SK-N-SH (cell line): ENCODE results near the gene FAM227A. TPM values are rescaled to one million over a fixed set of nuclear protein-coding genes. Genes with fewer than 3 reads are reported as not detected.

Experiments used
- CTCF ChIA-PET: fragments of 300-600, 350-600 bp; formaldehyde crosslinking; extraction: SDS; loops from one replicate; lab custom pipeline; 2021; lab: Yijun Ruan, JAX
- POLR2A ChIA-PET: fragments of 350-600 bp; sonication (Branson Sonifier 250); formaldehyde crosslinking; extraction: SDS; loops from one replicate; lab custom pipeline; 2020; ENCODE audit warnings: antibody characterized with exemption, inconsistent platforms; lab: Yijun Ruan, JAX
- DNase-seq: peaks from one replicate; pipeline ENCODE4 v3.0.0; 2012
- H2AFZ ChIP-seq: fragments of 200-600 bp; sonication (generic); 2 replicates; pipeline ENCODE4 v1.8.1; 2016; ENCODE audit warnings: antibody characterized with exemption, mild to moderate bottlenecking, low read depth
- H3F3A ChIP-seq: fragments of 200-600 bp; sonication (generic); replicated peaks from 2 replicates; pipeline ENCODE3; 2016; ENCODE audit warnings: antibody characterized with exemption, mild to moderate bottlenecking; ENCODE audit not compliant: insufficient read depth
- H3K27ac ChIP-seq, 2 experiments: fragments of 200-500 bp in 1 of 2; fragments of 200-600 bp in 1 of 2; sonication (Bioruptor generic) in 1 of 2; sonication (generic), shearing (Covaris generic) in 1 of 2; 2 replicates each; pipeline versions ENCODE4 v1.5.1 to v1.6.1; 2014 to 2016; ENCODE audit warnings: low read depth in 2 of 2, inconsistent platforms in 1 of 2, low read length in 1 of 2, mild to moderate bottlenecking in 1 of 2, mixed read lengths in 1 of 2
- H3K27me3 ChIP-seq: fragments of 200-600 bp; sonication (generic), shearing (Covaris generic); 2 replicates; pipeline ENCODE4 v1.6.1; 2016; ENCODE audit warnings: mixed run types; ENCODE audit not compliant: insufficient read depth
- H3K36me3 ChIP-seq, 2 experiments: fragments of 200-500 bp in 1 of 2; fragments of 200-600 bp in 1 of 2; sonication (Bioruptor generic) in 1 of 2; sonication (generic) in 1 of 2; replicated peaks in 1 of 2; 2 replicates each; pipeline versions ENCODE3 to v1.5.1; 2014 to 2016; ENCODE audit warnings: low read length in 1 of 2, mild to moderate bottlenecking in 1 of 2; ENCODE audit not compliant: insufficient read depth in 2 of 2, control insufficient read depth in 1 of 2
- H3K4me1 ChIP-seq, 2 experiments: fragments of 200-500 bp in 1 of 2; fragments of 200-600 bp in 1 of 2; sonication (Bioruptor generic) in 1 of 2; sonication (generic), shearing (Covaris generic) in 1 of 2; 2 replicates each; pipeline versions ENCODE4 v1.5.1 to v1.6.1; 2014 to 2016; ENCODE audit warnings: low read depth in 1 of 2, low read length in 1 of 2, mixed run types in 1 of 2; ENCODE audit not compliant: insufficient read depth in 2 of 2, control insufficient read depth in 1 of 2
- H3K4me2 ChIP-seq: fragments of 200-600 bp; sonication (generic), shearing (Covaris generic); 2 replicates; pipeline ENCODE4 v1.6.1; 2017; ENCODE audit warnings: mixed run types
- H3K4me3 ChIP-seq, 2 experiments: fragments of 200-500 bp in 1 of 2; fragments of 200-600 bp in 1 of 2; sonication (Bioruptor generic) in 1 of 2; sonication (generic), shearing (Covaris generic) in 1 of 2; 2 replicates each; pipeline versions ENCODE4 v1.5.1 to v1.8.1; 2014 to 2016; ENCODE audit warnings: low read depth in 2 of 2, inconsistent platforms in 1 of 2, low read length in 1 of 2, mild to moderate bottlenecking in 1 of 2, mixed read lengths in 1 of 2, moderate library complexity in 1 of 2
- H3K79me2 ChIP-seq: fragments of 200-600 bp; sonication (generic); 2 replicates; pipeline ENCODE4 v1.8.1; 2017; ENCODE audit warnings: mild to moderate bottlenecking; ENCODE audit not compliant: insufficient read depth
- H3K9ac ChIP-seq: fragments of 200-600 bp; sonication (generic); 2 replicates; pipeline ENCODE4 v1.6.1; 2017; ENCODE audit warnings: mixed run types
- H3K9me2 ChIP-seq: fragments of 200-600 bp; sonication (generic); 2 replicates; pipeline ENCODE4 v1.6.1; 2017; ENCODE audit warnings: mixed run types
- H3K9me3 ChIP-seq: fragments of 200-600 bp; sonication (generic); 2 replicates; pipeline ENCODE4 v1.6.1; 2017; ENCODE audit warnings: mixed run types, mild to moderate bottlenecking, moderate library complexity
- H4K20me1 ChIP-seq: fragments of 200-600 bp; sonication (generic); 2 replicates; pipeline ENCODE4 v1.6.1; 2017; ENCODE audit warnings: mild to moderate bottlenecking, mixed run types; ENCODE audit not compliant: insufficient read depth
- CTCF ChIP-seq: fragments of 200-600 bp; sonication (generic); IDR thresholded peaks from 2 replicates; pipeline ENCODE4 v1.6.1; 2017; ENCODE audit warnings: antibody characterized with exemption, mild to moderate bottlenecking, moderate library complexity
- ELF1 ChIP-seq: IDR thresholded peaks from 2 replicates; pipeline ENCODE4 v1.4.0; 2012
- FOXM1 ChIP-seq: IDR thresholded peaks from 2 replicates; pipeline ENCODE4 v1.4.0; 2012; ENCODE audit warnings: low read depth, mild to moderate bottlenecking
- GABPA ChIP-seq: IDR thresholded peaks from 2 replicates; pipeline ENCODE4 v1.4.0; 2012; ENCODE audit warnings: low read depth, mild to moderate bottlenecking
- GATA2 ChIP-seq: sonication (generic); formaldehyde crosslinking; IDR thresholded peaks from 2 replicates; pipeline ENCODE4 v1.5.0; 2020; ENCODE audit warnings: mild to moderate bottlenecking, missing genetic modification reagents
- IRF3 ChIP-seq: fragments of 150-350 bp; IDR thresholded peaks from 2 replicates; pipeline ENCODE4 v1.6.1; 2016; ENCODE audit warnings: mild to moderate bottlenecking, low read depth, low read length
- JUND ChIP-seq: IDR thresholded peaks from 2 replicates; pipeline ENCODE4 v1.4.0; 2012
- MAX ChIP-seq: IDR thresholded peaks from 2 replicates; pipeline ENCODE4 v1.4.0; 2012; ENCODE audit warnings: low read depth
- MEF2A ChIP-seq: IDR thresholded peaks from 2 replicates; pipeline ENCODE4 v1.4.0; 2012; ENCODE audit warnings: low read depth, borderline replicate concordance
- NFIC ChIP-seq: IDR thresholded peaks from 2 replicates; pipeline ENCODE4 v1.4.0; 2012; ENCODE audit warnings: borderline replicate concordance
- RAD21 ChIP-seq: IDR thresholded peaks from 2 replicates; pipeline ENCODE4 v1.6.1; 2012; ENCODE audit warnings: mild to moderate bottlenecking, low read length
- RCOR1 ChIP-seq: fragments of 150-350 bp; IDR thresholded peaks from 2 replicates; pipeline ENCODE4 v1.6.1; 2017; ENCODE audit warnings: antibody characterized with exemption, low read length
- RFX5 ChIP-seq: IDR thresholded peaks from 2 replicates; pipeline ENCODE4 v1.6.1; 2012; ENCODE audit warnings: mild to moderate bottlenecking, improper control_type of control experiment, low read length
- RXRA ChIP-seq: IDR thresholded peaks from 2 replicates; pipeline ENCODE4 v1.4.0; 2012; ENCODE audit warnings: low read depth, mild to moderate bottlenecking, borderline replicate concordance
- SIN3A ChIP-seq: IDR thresholded peaks from 2 replicates; pipeline ENCODE4 v1.6.1; 2012; ENCODE audit warnings: low read depth, mild to moderate bottlenecking, low read length, moderate library complexity, borderline replicate concordance
- TAF1 ChIP-seq: IDR thresholded peaks from 2 replicates; pipeline ENCODE4 v1.6.1; 2012; ENCODE audit warnings: low read depth, mild to moderate bottlenecking, low read length, moderate library complexity, borderline replicate concordance
- TCF12 ChIP-seq: IDR thresholded peaks from 2 replicates; pipeline ENCODE4 v1.4.0; 2012
- TEAD4 ChIP-seq: IDR thresholded peaks from 2 replicates; pipeline ENCODE4 v1.4.0; 2012; ENCODE audit warnings: mild to moderate bottlenecking, borderline replicate concordance; ENCODE audit not compliant: insufficient read depth
- WGBS: methylation state at CpG from one replicate; pipeline ENCODE4 v1.1.6; 2017; ENCODE audit warnings: low lambda C conversion rate; 5-methylcytosine and 5-hydroxymethylcytosine counted together
- polyA plus RNA-seq, 3 experiments: library from polyadenylated mRNA; depleted of rRNA; stranded (reverse); fragments of >200 nt; gene quantifications; 2 replicates each; pipeline ENCODE4 v1.2.3, GENCODE V29; 2012
- TF ChIP-seq, protein P1 (sequence below): IDR thresholded peaks from 2 replicates; pipeline ENCODE4 v1.4.0; 2012; ENCODE audit warnings: low read depth, borderline replicate concordance

The FAM227A gene
- polyA plus RNA-seq, 1 of the 3 experiments (the other 2 are of a cell fraction), result 1.2 TPM

DNA sequence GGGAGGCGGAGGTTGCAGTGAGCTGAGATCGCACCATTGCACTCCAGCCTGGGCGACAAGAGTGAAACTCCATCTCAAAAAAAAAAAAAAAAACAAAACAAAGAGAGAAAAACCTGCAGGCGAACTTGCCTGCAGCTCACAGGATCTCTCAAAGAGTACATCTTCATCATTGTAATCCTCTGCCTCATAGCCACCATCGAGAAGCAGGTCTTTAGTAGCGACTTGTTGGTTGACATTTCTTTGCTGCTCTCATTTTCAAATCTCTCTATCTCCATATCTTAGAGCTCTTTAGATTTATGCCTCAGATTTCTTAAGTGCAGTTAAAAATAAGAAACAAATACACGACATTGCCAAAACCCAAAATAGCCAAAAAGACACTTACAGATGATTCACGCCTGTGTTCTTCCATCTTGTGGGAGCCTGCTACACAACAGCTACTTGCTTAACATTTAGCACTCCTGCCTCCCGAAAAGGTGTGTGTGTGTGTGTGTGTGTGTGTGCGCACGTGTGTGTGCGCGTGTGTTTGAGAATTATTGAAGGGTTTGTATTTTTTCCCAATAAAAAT lies 14.6 kb downstream of the FAM227A start:
- H3K4me1 ChIP-seq, result no peaks in the 10 kb centered on the region
- no peaks in the 10 kb centered on the region for H3K9me3 ChIP-seq
- H4K20me1 ChIP-seq, result no peaks in the 10 kb centered on the region
- H3K4me2 ChIP-seq, result no peak overlapping the region
- ChIA-PET POLR2A (no interaction called here), CTCF (no interaction called here)
- no peak overlapping the region for H3K4me3 ChIP-seq
- H3K36me3 ChIP-seq, result no peaks in the 10 kb centered on the region
- TF ChIP-seq RCOR1 (no peak), RAD21 (no peak), IRF3 (no peak), MEF2A (no peak), FOXM1 (no peak), JUND (no peak), RXRA (no peak), TAF1 (no peak), GATA2 (CRISPR knock-in tag) (no peak), SIN3A (no peak), GABPA (no peak), ELF1 (no peak), TCF12 (no peak), RFX5 (no peak), NFIC (no peak), CTCF (no peak), MAX (no peak), TEAD4 (no peak)
- TF ChIP-seq, protein P1, sequence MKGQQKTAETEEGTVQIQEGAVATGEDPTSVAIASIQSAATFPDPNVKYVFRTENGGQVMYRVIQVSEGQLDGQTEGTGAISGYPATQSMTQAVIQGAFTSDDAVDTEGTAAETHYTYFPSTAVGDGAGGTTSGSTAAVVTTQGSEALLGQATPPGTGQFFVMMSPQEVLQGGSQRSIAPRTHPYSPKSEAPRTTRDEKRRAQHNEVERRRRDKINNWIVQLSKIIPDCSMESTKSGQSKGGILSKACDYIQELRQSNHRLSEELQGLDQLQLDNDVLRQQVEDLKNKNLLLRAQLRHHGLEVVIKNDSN, result no peak
- H3F3A ChIP-seq, result no peaks in the 10 kb centered on the region
- no peaks in the 10 kb centered on the region for H3K27me3 ChIP-seq
- no peaks in the 10 kb centered on the region for H3K79me2 ChIP-seq
- DNase-seq, result no peak
- no peaks in the 10 kb centered on the region for H3K9me2 ChIP-seq
- H3K9ac ChIP-seq, result no peak overlapping the region
- no peak overlapping the region for H3K27ac ChIP-seq
- no peak overlapping the region for H2AFZ ChIP-seq
- WGBS, result 97% methylated on average over 13 of the region's 13 CpGs
